BE2C (cell line): ENCODE results near the gene PPP1R11.

Experiments
- DNase-seq: peaks from one replicate; pipeline ENCODE4 v3.0.0-alpha.2; 2020
- H3K27me3 ChIP-seq: fragments of 250-450 bp; sonication (Bioruptor Pico); 2 replicates; pipeline ENCODE4 v1.5.1; 2020; ENCODE audit warnings: mild to moderate bottlenecking
- H3K36me3 ChIP-seq: fragments of 250-450 bp; sonication (Bioruptor Pico); 2 replicates; pipeline ENCODE4 v1.5.1; 2020; ENCODE audit warnings: mild to moderate bottlenecking
- H3K4me1 ChIP-seq: fragments of 250-450 bp; sonication (Bioruptor Pico); 2 replicates; pipeline ENCODE4 v1.5.1; 2020
- H3K4me3 ChIP-seq: 2 replicates; pipeline ENCODE4 v1.5.1; 2011; ENCODE audit warnings: low read depth, low read length
- H3K9me3 ChIP-seq: fragments of 250-450 bp; sonication (Bioruptor Pico); 2 replicates; pipeline ENCODE4 v1.5.1; 2020
- TF ChIP-seq, protein P1 (sequence below): IDR thresholded peaks from 2 replicates; pipeline ENCODE4 v1.5.1; 2012; ENCODE audit warnings: mild to moderate bottlenecking, low read depth, low read length

PPP1R11 gene

DNA sequence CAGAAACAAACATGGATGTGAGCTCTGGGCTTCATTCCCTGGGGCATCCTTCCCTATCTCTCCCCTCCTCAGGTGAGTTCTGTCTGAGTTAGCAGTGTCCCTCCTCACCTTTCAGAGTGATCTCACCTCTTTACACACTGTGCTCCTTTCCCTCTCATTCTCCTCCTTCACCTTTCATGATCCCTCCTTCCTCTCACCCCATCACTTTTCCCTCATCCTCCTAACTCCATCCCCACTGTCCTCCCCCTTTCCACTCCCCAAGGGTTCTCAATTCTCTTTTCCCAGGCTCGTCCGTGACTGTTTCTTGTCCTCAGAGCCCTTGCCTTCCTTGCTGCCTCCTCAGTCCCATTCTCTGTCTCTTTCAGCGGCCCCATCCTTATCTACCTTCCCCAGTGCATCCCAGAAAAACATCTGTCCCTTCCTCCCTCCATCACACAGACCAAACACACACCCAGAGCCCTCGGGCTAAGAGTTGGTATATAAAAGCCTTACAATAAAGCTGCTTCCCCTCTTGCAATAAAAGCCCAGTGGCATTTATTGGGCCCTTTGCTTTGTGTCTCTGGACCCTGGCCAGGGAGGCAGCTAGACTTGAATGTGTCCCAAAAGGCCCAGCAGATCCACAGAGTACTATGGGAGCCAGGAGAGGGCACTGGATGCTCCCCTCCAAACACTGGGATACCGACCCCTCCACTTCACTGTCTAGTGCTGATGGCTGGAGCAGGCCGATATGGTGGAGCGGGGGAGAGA is 6.7 kb downstream of the PPP1R11 start:
- no peak for DNase-seq
- H3K9me3 ChIP-seq, result no peaks in the 10 kb centered on the region
- H3K4me1 ChIP-seq, result no peaks in the 10 kb centered on the region
- peaks cover 60% of the 10 kb centered on the region for H3K27me3 ChIP-seq
- no peak overlapping the region for H3K4me3 ChIP-seq
- H3K36me3 ChIP-seq, result no peaks in the 10 kb centered on the region; the same call in 1 of the 2 replicates
- TF ChIP-seq, protein P1, sequence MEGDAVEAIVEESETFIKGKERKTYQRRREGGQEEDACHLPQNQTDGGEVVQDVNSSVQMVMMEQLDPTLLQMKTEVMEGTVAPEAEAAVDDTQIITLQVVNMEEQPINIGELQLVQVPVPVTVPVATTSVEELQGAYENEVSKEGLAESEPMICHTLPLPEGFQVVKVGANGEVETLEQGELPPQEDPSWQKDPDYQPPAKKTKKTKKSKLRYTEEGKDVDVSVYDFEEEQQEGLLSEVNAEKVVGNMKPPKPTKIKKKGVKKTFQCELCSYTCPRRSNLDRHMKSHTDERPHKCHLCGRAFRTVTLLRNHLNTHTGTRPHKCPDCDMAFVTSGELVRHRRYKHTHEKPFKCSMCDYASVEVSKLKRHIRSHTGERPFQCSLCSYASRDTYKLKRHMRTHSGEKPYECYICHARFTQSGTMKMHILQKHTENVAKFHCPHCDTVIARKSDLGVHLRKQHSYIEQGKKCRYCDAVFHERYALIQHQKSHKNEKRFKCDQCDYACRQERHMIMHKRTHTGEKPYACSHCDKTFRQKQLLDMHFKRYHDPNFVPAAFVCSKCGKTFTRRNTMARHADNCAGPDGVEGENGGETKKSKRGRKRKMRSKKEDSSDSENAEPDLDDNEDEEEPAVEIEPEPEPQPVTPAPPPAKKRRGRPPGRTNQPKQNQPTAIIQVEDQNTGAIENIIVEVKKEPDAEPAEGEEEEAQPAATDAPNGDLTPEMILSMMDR, result no peak

- Histone ChIP-seq H3K4me1 (no peaks in the 10 kb centered on the region), H3K4me3 (no peak overlapping the region), H3K36me3 (no peaks in the 10 kb centered on the region; the same call in 1 of the 2 replicates), H3K9me3 (no peaks in the 10 kb centered on the region), H3K27me3 (peaks cover 60% of the 10 kb centered on the region)
- TF ChIP-seq, protein P1, result no peak
- DNase-seq, result no peak
Measured at GRCh38 chr6:30074331-30075093, 7.5 kb downstream of the PPP1R11 start.

DNA sequence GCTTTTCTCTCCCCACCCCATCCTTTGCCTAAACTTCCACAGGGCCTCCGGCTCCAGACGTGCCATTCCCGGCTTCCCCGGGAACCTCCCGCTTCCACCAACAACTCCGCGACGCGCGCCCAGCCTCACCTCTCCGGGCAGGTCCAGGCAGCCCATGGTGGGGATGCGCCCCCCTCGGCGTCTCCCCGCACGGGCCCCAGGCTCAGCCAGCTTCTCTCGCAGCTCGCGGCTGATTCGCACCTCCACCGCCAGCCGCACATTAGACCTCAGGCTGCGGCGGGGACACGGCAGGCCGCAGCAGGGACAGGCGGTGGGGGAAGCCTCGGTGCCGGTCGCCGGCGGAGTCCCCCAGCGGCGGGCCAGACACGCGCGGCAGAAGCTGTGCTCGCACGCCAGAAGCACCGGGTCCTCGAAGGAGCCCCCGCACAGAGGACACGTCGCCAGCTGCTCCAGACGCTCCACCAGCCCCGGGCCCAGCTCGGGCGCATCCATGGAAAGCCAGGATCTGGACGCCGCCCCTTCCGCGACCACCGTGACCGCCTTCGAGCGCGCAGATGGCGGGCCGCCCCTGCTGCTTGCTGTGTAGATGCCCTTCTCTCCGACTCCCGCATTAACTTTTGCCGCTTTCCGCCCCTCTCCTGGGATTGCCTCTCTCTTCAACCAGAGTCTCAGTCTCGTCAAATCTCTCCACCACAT is 8.2 kb downstream of the PPP1R11 start, which contains the start of gene RNF39:
Gene RNF39 (minus strand): TSS at position 676 of the 696 bp plus-strand sequence. CDS start 184 bp downstream, at position 492.
- H3K4me3 ChIP-seq, result no peak within 1 kb of the TSS
- TF ChIP-seq, protein P1, result no peak
- no peak for DNase-seq
- no peaks in the 10 kb centered on the region; the same call in 1 of the 2 replicates for H3K36me3 ChIP-seq
- no peaks in the 10 kb centered on the region for H3K9me3 ChIP-seq
- no peaks in the 10 kb centered on the region for H3K4me1 ChIP-seq
- peaks cover 60% of the 10 kb centered on the region for H3K27me3 ChIP-seq

- H3K27me3 ChIP-seq, result peaks cover 59% of the 10 kb centered on the region
- TF ChIP-seq, protein P1, result peak; percentile 26; the same call in 1 of the 2 replicates
- H3K4me1 ChIP-seq, result no peaks in the 10 kb centered on the region
- DNase-seq, result no peak
- H3K36me3 ChIP-seq, result no peaks in the 10 kb centered on the region
- H3K4me3 ChIP-seq, result no peak overlapping the region
- no peaks in the 10 kb centered on the region for H3K9me3 ChIP-seq
Measured at GRCh38 chr6:30075790-30076732, 9.1 kb downstream of the PPP1R11 start.

DNA sequence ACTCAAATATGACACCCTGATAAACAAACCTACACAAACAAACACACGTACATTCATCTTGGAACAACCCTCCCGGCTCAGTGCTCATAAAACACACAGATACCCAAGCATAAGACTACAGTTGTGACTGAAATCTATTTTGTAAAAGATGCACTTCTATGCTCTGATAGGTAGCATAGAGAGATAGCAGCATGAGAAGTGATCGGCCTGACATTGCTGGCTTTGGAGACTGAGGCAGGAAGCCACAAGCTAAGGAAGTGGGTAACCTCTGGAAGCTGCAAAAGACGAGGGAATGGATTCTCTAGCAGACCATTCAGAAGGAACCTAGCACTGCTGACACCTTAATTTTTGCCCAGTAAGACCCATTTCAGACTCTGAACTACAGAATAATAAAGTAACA is 10.2 kb downstream of the PPP1R11 start:
- no peak for DNase-seq
- H3K9me3 ChIP-seq, result no peaks in the 10 kb centered on the region
- no peaks in the 10 kb centered on the region for H3K36me3 ChIP-seq
- H3K27me3 ChIP-seq, result peaks cover 47% of the 10 kb centered on the region
- no peak overlapping the region for H3K4me3 ChIP-seq
- TF ChIP-seq, protein P1, result no peak
- H3K4me1 ChIP-seq, result no peaks in the 10 kb centered on the region
